ENCODE results near the gene OR6K6.

Gene OR6K6

DNA sequence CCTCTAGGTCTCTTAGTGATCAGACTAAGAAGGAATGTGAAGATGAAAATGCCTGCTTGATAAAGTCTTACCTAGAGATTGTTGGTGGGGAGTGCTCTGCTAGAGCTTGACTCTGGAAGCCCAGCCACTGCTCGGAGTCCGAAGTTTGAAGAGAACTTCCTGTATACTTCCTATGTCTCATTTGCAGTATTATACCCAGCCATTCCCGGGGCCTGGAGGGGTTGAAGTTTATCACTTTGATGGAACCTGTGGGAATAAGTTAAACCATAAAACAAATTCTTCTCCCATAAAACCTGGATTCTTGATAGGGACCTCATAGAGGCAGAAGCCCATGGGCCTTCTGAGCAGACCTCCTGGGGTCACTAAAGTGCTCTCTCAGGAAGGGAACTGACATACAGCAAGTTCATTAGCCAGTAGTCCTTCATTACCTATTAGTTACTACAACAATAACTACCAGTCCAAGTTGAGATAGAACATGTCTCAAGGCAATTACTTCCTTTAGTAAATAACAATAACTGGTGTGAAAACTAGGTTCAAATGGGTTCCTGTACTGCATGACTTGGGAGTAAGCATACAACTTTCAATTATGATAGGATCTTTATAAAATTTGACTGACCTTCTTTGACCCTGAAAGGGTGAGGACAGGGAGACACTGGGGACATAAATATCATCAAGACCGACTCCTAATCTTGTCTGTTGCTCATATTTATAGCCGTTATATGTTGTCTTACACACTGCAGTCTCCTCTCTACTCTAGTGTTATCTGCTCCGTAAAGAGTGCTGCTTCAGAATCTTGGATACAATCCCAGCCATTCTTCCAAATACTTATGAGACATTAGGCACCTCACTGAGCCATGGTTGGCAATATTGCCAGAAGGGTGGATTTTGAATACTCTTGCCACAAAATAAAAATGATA lies 17.7 kb downstream of the OR6K6 start, which contains the start of gene OR6N1:
OR6N1 (minus strand) TSS at position 246 of the 917 bp plus-strand sequence. CDS start 5,513 bp downstream, outside the sequence.
- DNase-seq, result no peak
- H3K36me3 Mint-ChIP-seq (ENCODE audit: low read depth), result no peaks in the 10 kb centered on the region
- no peak for ATAC-seq
- H3K4me3 Mint-ChIP-seq, result no peak within 1 kb of the TSS
- H3K27me3 Mint-ChIP-seq, result peaks cover 14% of the 10 kb centered on the region
- no peak within 1 kb of the TSS for H3K27ac Mint-ChIP-seq
- H3K9me3 Mint-ChIP-seq, result no peaks in the 10 kb centered on the region
- no peaks in the 10 kb centered on the region for H3K4me1 Mint-ChIP-seq

GRCh38 chr1:158781104-158781503 lies 26.6 kb downstream of the OR6K6 start, which contains the start of gene OR6N2:
Gene OR6N2, minus strand, starts transcription at chr1:158781204. Its CDS starts 3,569 bp downstream, at chr1:158777635.
- no peak for ATAC-seq
- H3K36me3 Mint-ChIP-seq (ENCODE audit: low read depth), result no peaks in the 10 kb centered on the region

DNA sequence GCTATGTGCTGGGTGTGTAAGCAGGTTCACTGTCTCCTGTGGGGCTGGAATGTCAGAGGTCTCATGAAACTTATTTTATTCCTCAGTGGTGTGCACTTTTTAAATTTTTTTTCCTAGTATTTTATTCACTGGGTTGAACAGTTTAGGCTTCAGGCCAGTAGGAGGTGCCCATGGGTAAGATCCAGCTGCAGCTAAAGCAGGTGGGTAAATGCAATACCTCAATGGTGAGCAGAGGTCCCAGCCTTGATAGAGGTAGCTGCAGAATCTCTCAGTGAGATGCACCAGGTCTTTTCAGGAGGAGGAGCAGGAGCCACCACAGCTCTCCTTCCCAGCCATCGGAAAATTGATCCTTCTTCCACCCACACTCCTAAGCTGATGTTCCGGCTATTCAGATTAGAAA lies 39.1 kb downstream of the OR6K6 start:
- ATAC-seq (no peak), DNase-seq (no peak)
- H3K27ac Mint-ChIP-seq, result no peak overlapping the region
- no peaks in the 10 kb centered on the region for H3K9me3 Mint-ChIP-seq
- H3K36me3 Mint-ChIP-seq (ENCODE audit: low read depth), result no peaks in the 10 kb centered on the region
- H3K4me3 Mint-ChIP-seq, result no peak overlapping the region
- no peaks in the 10 kb centered on the region for H3K4me1 Mint-ChIP-seq
- H3K27me3 Mint-ChIP-seq, result peaks cover 1% of the 10 kb centered on the region

More at GRCh38 chr1:158781104-158781503, 26.6 kb downstream of the OR6K6 start, which contains the start of gene OR6N2:
- Mint-ChIP-seq H3K4me3 (no peak within 1 kb of the TSS), H3K4me1 (peaks cover 2% of the 10 kb centered on the region), H3K9me3 (no peaks in the 10 kb centered on the region), H3K27ac (no peak within 1 kb of the TSS), H3K27me3 (peaks cover 4% of the 10 kb centered on the region)
- no peak for DNase-seq

DNA sequence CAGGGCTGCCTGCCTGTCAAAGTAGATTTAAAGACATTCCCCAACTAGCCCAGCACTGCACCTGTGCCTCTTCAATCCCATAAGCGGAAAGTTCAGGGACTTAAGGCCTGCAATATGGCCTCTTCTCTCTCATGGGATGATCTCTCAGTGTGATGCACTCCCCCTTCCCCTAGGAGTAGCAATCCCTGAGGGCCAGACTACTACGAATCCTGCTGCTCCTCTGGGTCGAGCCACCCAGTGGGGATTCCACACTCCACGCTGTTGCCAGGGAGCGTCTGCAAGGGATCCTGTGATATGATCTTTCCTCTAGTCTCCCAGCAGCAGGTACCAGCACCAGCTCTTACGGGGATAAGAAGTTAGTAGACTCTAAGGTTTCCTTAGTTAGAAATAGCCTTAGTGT lies 39.7 kb downstream of the OR6K6 start:
- no peak for ATAC-seq
- no peak for DNase-seq
- Mint-ChIP-seq H3K4me1 (no peaks in the 10 kb centered on the region), H3K4me3 (no peak overlapping the region), H3K36me3 (ENCODE audit: low read depth) (no peaks in the 10 kb centered on the region), H3K27ac (no peak overlapping the region), H3K27me3 (peaks cover 1% of the 10 kb centered on the region), H3K9me3 (no peaks in the 10 kb centered on the region)

GRCh38 chr1:158798531-158798930 lies 44.0 kb downstream of the OR6K6 start:
- Mint-ChIP-seq H3K4me1 (peaks cover 3% of the 10 kb centered on the region), H3K36me3 (ENCODE audit: low read depth) (no peaks in the 10 kb centered on the region), H3K9me3 (no peaks in the 10 kb centered on the region), H3K27me3 (peaks cover 18% of the 10 kb centered on the region), H3K27ac (no peak overlapping the region), H3K4me3 (no peak overlapping the region)
- DNase-seq, result no peak
- no peak for ATAC-seq

DNA sequence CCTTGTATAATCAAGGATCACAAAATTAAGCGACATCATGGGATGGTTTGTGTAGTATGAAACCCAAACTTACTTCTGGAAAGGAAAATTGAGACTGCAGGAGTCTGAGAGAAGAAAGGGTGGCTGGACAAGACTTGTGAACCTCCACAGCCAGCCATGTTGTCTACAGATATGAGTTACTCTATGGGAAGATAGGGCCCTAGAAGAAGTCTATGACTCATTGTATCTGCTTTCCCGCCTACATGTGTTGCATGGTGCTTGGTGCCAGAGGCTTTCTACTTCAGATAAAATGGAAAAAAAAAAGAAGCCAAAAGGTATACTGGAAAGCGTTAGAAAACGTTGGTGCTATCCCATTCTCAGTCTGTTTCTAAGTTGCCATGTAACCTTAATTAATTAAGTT lies 45.2 kb downstream of the OR6K6 start:
- ATAC-seq, result peak; percentile 71
- Mint-ChIP-seq H3K27ac (no peak overlapping the region), H3K9me3 (no peaks in the 10 kb centered on the region), H3K27me3 (peaks cover 21% of the 10 kb centered on the region), H3K36me3 (ENCODE audit: low read depth) (no peaks in the 10 kb centered on the region), H3K4me3 (no peak overlapping the region), H3K4me1 (peaks cover 3% of the 10 kb centered on the region)
- DNase-seq, result no peak

DNA sequence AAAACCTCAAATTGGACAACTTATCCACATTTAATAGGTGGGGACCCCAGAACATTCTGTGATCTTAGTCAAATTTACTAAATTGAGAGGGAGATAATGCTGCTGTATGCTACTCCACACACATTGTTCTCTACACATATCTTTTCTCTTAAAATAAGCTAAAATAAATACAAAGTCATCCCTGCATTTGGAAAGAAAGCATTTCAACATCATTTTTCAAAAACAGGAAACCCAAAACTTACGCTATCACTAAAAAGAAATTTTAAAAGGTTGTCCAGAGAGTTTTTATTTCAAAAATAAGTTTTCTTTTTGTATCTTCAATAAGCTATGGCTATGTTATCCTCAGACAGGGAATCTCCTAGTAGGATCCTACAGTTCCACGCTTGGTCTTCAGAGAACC lies 46.0 kb downstream of the OR6K6 start:
- peaks cover 3% of the 10 kb centered on the region for H3K4me1 Mint-ChIP-seq
- ATAC-seq, result no peak
- H3K27ac Mint-ChIP-seq, result no peak overlapping the region
- DNase-seq, result no peak
- no peak overlapping the region for H3K4me3 Mint-ChIP-seq
- H3K36me3 Mint-ChIP-seq (ENCODE audit: low read depth), result no peaks in the 10 kb centered on the region
- H3K9me3 Mint-ChIP-seq, result no peaks in the 10 kb centered on the region
- peaks cover 21% of the 10 kb centered on the region for H3K27me3 Mint-ChIP-seq

DNA sequence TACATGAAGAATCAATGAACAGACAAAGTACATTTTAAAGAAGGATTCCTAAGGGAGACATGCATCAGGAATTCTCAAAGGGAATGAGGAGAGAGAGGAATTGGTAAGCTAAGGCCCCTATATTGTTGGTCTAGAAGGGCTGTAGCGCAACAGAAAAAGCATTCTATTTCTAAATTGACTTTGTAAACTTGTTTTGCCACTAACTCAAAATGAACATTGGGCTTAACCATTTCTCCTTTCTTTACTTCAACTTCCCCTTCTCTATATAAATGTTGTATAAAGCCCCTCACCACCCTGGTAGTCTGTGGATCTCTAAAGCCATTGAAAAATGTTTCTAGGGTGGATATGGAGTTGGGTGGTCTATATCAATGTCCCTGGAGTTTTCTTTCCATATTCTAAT lies 46.9 kb downstream of the OR6K6 start:
- DNase-seq (no peak), ATAC-seq (no peak)
- Mint-ChIP-seq H3K27me3 (peaks cover 21% of the 10 kb centered on the region), H3K4me3 (no peak overlapping the region), H3K27ac (no peak overlapping the region), H3K36me3 (ENCODE audit: low read depth) (no peaks in the 10 kb centered on the region), H3K9me3 (no peaks in the 10 kb centered on the region), H3K4me1 (peaks cover 3% of the 10 kb centered on the region)

DNA sequence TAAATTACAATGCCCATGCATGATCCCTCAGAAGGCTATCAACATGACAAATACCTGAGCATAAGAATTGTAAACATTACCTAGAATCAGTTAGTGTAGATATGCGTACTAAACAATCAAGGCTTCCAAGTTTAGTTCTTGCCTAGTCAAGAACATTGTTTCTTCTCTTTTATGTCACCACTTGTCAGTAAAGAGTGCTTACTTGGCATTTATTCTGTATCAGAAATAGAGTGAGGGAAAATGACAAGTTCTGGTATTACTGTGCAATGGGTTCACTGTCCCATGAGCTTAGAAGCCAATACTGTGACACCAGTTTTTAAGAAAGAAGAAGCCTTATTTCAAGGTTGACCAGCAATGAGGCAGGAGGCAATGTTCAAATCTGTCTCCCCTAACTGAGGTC lies 49.2 kb downstream of the OR6K6 start:
- no peak overlapping the region for H3K4me3 Mint-ChIP-seq
- H3K4me1 Mint-ChIP-seq, result peaks cover 3% of the 10 kb centered on the region
- H3K27me3 Mint-ChIP-seq, result peaks cover 21% of the 10 kb centered on the region
- no peaks in the 10 kb centered on the region for H3K9me3 Mint-ChIP-seq
- no peak for DNase-seq
- H3K27ac Mint-ChIP-seq, result no peak overlapping the region
- H3K36me3 Mint-ChIP-seq (ENCODE audit: low read depth), result no peaks in the 10 kb centered on the region
- ATAC-seq, result no peak
